A549 (cell line): ENCODE results near the gene PRKAR1B. TPM values are rescaled to one million over a fixed set of nuclear protein-coding genes. Genes with fewer than 3 reads are reported as not detected.

Experiments
- ATAC-seq, 2 experiments: fragments of 200-7000 bp in 1 of 2; fragments of >200 bp in 1 of 2; cut with Nextera tagmentation in 1 of 2; cut with Tn5 transposase in 1 of 2; 3 replicates each; pipeline versions ENCODE4 v1.8.0 to v1.9.1; 2018 to 2020; ENCODE audit warnings: mild to moderate bottlenecking in 1 of 2, moderate library complexity in 1 of 2
- CTCF ChIA-PET: fragments of 300-600 bp; sonication (Branson Sonifier 250); formaldehyde crosslinking; extraction: SDS; loops from one replicate; lab custom pipeline; 2021; ENCODE audit warnings: antibody characterized with exemption, inconsistent platforms; lab: Yijun Ruan, JAX
- POLR2A ChIA-PET: fragments of 350-600 bp; formaldehyde crosslinking; extraction: SDS; loops from one replicate; lab custom pipeline; 2021; ENCODE audit warnings: antibody characterized with exemption, inconsistent platforms; lab: Yijun Ruan, JAX
- DNase-seq, 2 experiments: peaks; one replicate each; pipeline versions ENCODE4 v3.0.0 to v3.0.0-alpha.2; 2011 to 2016; ENCODE audit warnings: low read depth in 1 of 2, low spot score in 1 of 2
- FAIRE-seq: peaks from 2 replicates; lab custom pipeline; 2011; peaks lifted over from hg19 to GRCh38; lab: Jason Lieb, UNC
- H3K27ac ChIP-seq, 2 experiments: fragments of >200 bp; sonication (Bioruptor Twin); formaldehyde crosslinking; 3 replicates each; pipeline ENCODE4 v1.5.1; 2016 to 2017
- H3K4me1 ChIP-seq: fragments of >200 bp; sonication (Bioruptor Twin); formaldehyde crosslinking; 3 replicates; pipeline ENCODE4 v1.6.1; 2016
- H3K4me2 ChIP-seq: fragments of >200 bp; sonication (Bioruptor Twin); formaldehyde crosslinking; 3 replicates; pipeline ENCODE4 v1.6.1; 2016
- H3K4me3 ChIP-seq: fragments of >200 bp; sonication (Bioruptor Twin); formaldehyde crosslinking; 3 replicates; pipeline ENCODE4 v1.5.1; 2016
- H3K9me3 ChIP-seq: fragments of >200 bp; sonication (Bioruptor Twin); formaldehyde crosslinking; 3 replicates; pipeline ENCODE4 v1.6.1; 2016
- CHD2 ChIP-seq: fragments of 150-350 bp; IDR thresholded peaks from 2 replicates; pipeline ENCODE4 v1.6.1; 2014; ENCODE audit warnings: low read length; ENCODE audit not compliant: partially characterized antibody
- EHMT2 ChIP-seq: fragments of 200-600 bp; sonication (generic); IDR thresholded peaks from 2 replicates; pipeline ENCODE4 v1.6.1; 2016; ENCODE audit warnings: antibody characterized with exemption, low read depth, mild to moderate bottlenecking, moderate library complexity
- FOSB ChIP-seq: fragments of 250-450 bp; sonication (Bioruptor Pico); IDR thresholded peaks from 2 replicates; pipeline ENCODE4 v1.5.0; 2020; ENCODE audit warnings: mild to moderate bottlenecking, moderate library complexity
- FOSL2 ChIP-seq, 2 experiments: fragments of 450-650 bp in 1 of 2; fragments of >200 bp in 1 of 2; sonication (Bioruptor Twin) in 1 of 2; formaldehyde crosslinking; IDR thresholded peaks; 2 replicates each; pipeline versions ENCODE4 v1.5.0 to v1.6.1; 2016 to 2020; ENCODE audit warnings: mild to moderate bottlenecking in 1 of 2, moderate library complexity in 1 of 2
- FOXS1 ChIP-seq: fragments of 250-450 bp; sonication (Bioruptor Pico); IDR thresholded peaks from 2 replicates; pipeline ENCODE4 v1.5.0; 2020; ENCODE audit warnings: mild to moderate bottlenecking, moderate library complexity
- GATA3 ChIP-seq: IDR thresholded peaks from 2 replicates; pipeline ENCODE4 v1.6.1; 2012; ENCODE audit warnings: borderline replicate concordance
- HDAC2 ChIP-seq: fragments of 200-600 bp; sonication (generic); IDR thresholded peaks from 2 replicates; pipeline ENCODE4 v1.6.1; 2016
- HOXA7 ChIP-seq: fragments of 250-450 bp; sonication (Bioruptor Pico); IDR thresholded peaks from 2 replicates; pipeline ENCODE4 v1.5.0; 2020; ENCODE audit warnings: mild to moderate bottlenecking, moderate library complexity
- HOXB5 ChIP-seq: fragments of 250-450 bp; sonication (Bioruptor Pico); IDR thresholded peaks from 2 replicates; pipeline ENCODE4 v1.5.0; 2020; ENCODE audit warnings: mild to moderate bottlenecking, moderate library complexity
- JUNB ChIP-seq: fragments of >200 bp; sonication (Bioruptor Twin); formaldehyde crosslinking; IDR thresholded peaks from 2 replicates; pipeline ENCODE4 v1.6.1; 2016
- KDM1A ChIP-seq: fragments of 200-600 bp; sonication (generic); IDR thresholded peaks from 2 replicates; pipeline ENCODE4 v1.6.1; 2016; ENCODE audit warnings: low read depth, mild to moderate bottlenecking
- MYC ChIP-seq: IDR thresholded peaks from 2 replicates; pipeline ENCODE4 v1.6.1; 2012; ENCODE audit warnings: mild to moderate bottlenecking, inconsistent platforms, low read length, improper control_type of control experiment, borderline replicate concordance
- PHF8 ChIP-seq: fragments of 200-600 bp; sonication (generic); IDR thresholded peaks from 2 replicates; pipeline ENCODE4 v1.6.1; 2016; ENCODE audit warnings: low read depth, mild to moderate bottlenecking, antibody characterized with exemption, moderate library complexity, borderline replicate concordance
- POLR2A ChIP-seq: IDR thresholded peaks from 2 replicates; pipeline ENCODE4 v1.6.1; 2012; ENCODE audit warnings: mild to moderate bottlenecking, low read length
- POLR2AphosphoS2 ChIP-seq: conservative IDR thresholded peaks from 2 replicates; pipeline ENCODE4 v1.6.1; 2012; ENCODE audit warnings: low read length, improper control_type of control experiment, inconsistent platforms
- RFX5 ChIP-seq: fragments of 450-650 bp; IDR thresholded peaks from 2 replicates; pipeline ENCODE4 v1.7.1; 2014; ENCODE audit warnings: antibody characterized with exemption, mild to moderate bottlenecking, moderate library complexity
- RNF2 ChIP-seq: fragments of 200-600 bp; sonication (generic); IDR thresholded peaks from 2 replicates; pipeline ENCODE4 v1.6.1; 2016; ENCODE audit warnings: low read depth, mild to moderate bottlenecking, antibody characterized with exemption, moderate library complexity, borderline replicate concordance
- TFCP2L1 ChIP-seq: fragments of 250-450 bp; sonication (Bioruptor Pico); IDR thresholded peaks from 2 replicates; pipeline ENCODE4 v1.5.0; 2021; ENCODE audit warnings: mild to moderate bottlenecking
- ZNF302 ChIP-seq: fragments of 250-450 bp; sonication (Bioruptor Pico); IDR thresholded peaks from 2 replicates; pipeline ENCODE4 v1.9.0; 2021; ENCODE audit warnings: inconsistent platforms, mild to moderate bottlenecking, moderate library complexity
- ZSCAN20 ChIP-seq: fragments of 250-450 bp; sonication (Bioruptor Pico); IDR thresholded peaks from 2 replicates; pipeline ENCODE4 v1.8.0; 2022; ENCODE audit warnings: mild to moderate bottlenecking, moderate library complexity
- WGBS: methylation state at CpG from one replicate; pipeline ENCODE4 v1.1.6; 2017; ENCODE audit errors: missing lambda C conversion rate; 5-methylcytosine and 5-hydroxymethylcytosine counted together
- polyA plus RNA-seq, 4 experiments: library from polyadenylated mRNA; depleted of rRNA in 3 of 4; stranded (reverse); fragments of >200 nt; fragmentation: RNase III in 1 of 4; extraction: RNeasy Plus Mini Kit Qiagen cat#74134 plus additional on column Dnase treatment in 1 of 4; gene quantifications; 2 replicates in 3 of 4; 3 replicates in 1 of 4; pipeline ENCODE4 v1.2.3, GENCODE V29; 2011 to 2017
- TF ChIP-seq, protein P1 (sequence below): fragments of 250-450 bp; sonication (Bioruptor Pico); IDR thresholded peaks from 2 replicates; pipeline ENCODE4 v1.5.0; 2020; ENCODE audit warnings: low read depth, mild to moderate bottlenecking, moderate library complexity
- TF ChIP-seq, protein P2 (sequence below): fragments of >200 bp; sonication (Bioruptor Twin); formaldehyde crosslinking; IDR thresholded peaks from 2 replicates; pipeline ENCODE4 v1.6.1; 2016
- TF ChIP-seq, protein P3 (sequence below): fragments of >200 bp; sonication (Bioruptor Twin); formaldehyde crosslinking; IDR thresholded peaks from 3 replicates; pipeline ENCODE4 v1.5.1; 2016

Gene PRKAR1B
- polyA plus RNA-seq, 2 of the 4 experiments (the other 2 are of a cell fraction), result 10.1 to 33.7 TPM

DNA sequence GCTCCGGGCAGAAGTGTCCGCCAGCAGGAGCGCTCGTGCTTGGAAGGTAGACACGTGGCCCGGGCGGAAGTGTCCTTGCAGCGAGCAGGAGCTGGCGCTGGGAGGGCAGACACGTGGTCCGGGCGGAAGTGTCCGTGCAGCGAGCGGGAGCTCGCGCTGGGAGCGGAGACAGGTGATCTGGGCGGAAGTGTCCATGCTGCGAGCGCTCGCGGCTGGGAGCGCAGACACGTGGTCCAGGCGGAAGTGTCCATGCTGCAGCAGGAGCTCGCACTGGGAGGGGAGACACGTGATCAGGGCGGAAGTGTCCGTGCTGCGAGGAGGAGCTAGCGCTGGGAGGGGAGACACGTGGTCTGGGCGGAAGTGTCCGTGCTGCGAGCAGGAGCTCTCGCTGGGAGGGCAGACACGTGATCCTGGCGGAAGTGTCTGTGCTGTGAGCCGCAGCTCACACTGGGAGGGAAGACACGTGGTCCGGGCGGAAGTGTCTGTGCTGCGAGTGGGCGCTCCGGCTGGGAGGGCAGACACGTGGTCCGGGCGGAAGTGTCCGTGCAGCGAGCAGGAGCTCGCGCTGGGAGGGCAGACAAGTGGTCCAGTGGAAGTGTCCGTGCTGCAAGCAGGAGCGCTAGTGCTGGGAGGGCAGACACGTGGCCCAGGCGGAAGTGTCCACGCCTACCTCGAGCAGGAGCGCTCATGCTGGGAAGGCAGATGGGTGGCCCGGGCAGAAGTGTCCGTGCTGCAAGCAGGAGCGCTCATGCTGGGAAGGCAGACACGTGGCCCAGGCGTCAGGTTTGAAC, 41.1 kb upstream of the PRKAR1B start:
- ChIA-PET CTCF (interaction anchor here (0.8 to 2.5 kb wide), 8 partner anchors 12 to 445 kb away, joined by 3 to 9 read pairs (median 3); no protein-coding TSS in a partner anchor), POLR2A (no interaction called here)
- FAIRE-seq (no peak), DNase-seq (no peak), ATAC-seq (no peak)
- 90% methylated on average over 65 of the region's 65 CpGs for WGBS
- Histone ChIP-seq H3K4me3 (no peak overlapping the region), H3K4me1 (peaks cover 9% of the 10 kb centered on the region; the same call in 2 of the 3 replicates), H3K9me3 (no peaks in the 10 kb centered on the region), H3K27ac (no peak overlapping the region), H3K4me2 (no peak overlapping the region)
- no peak for TF ChIP-seq KDM1A
- TF ChIP-seq FOXS1 (CRISPR knock-in tag), result no peak
- TF ChIP-seq, protein P1, sequence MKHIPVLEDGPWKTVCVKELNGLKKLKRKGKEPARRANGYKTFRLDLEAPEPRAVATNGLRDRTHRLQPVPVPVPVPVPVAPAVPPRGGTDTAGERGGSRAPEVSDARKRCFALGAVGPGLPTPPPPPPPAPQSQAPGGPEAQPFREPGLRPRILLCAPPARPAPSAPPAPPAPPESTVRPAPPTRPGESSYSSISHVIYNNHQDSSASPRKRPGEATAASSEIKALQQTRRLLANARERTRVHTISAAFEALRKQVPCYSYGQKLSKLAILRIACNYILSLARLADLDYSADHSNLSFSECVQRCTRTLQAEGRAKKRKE (CRISPR knock-in tag), result no peak
- TF ChIP-seq POLR2AphosphoS2, result no peak
- no peak for TF ChIP-seq HOXA7 (CRISPR knock-in tag)
- TF ChIP-seq GATA3, result no peak
- TF ChIP-seq HOXB5 (CRISPR knock-in tag), result no peak
- TF ChIP-seq PHF8, result no peak

DNA sequence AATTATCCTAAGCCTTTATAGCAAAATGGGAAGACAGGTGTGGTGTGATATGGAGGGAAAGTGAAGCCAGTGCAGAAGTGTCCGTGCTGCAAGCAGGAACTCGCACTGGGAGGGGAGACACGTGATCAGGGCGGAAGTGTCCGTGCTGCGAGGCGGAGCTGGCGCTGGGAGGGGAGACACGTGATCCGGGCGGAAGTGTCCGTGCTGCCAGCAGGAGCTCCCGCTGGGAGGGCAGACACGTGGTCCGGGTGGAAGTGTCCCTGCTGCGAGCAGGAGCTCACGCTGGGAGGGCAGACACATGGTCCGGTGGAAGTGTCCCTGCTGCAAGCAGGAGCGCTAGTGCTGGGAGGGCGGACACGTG, 40.5 kb upstream of the PRKAR1B start:
- WGBS, result 87% methylated on average over 20 of the region's 21 CpGs
- CTCF ChIA-PET, result interaction anchor here (0.8 to 2.5 kb wide), 8 partner anchors 13 to 445 kb away, joined by 3 to 9 read pairs (median 3); no protein-coding TSS in a partner anchor
- no peak for FAIRE-seq

DNA sequence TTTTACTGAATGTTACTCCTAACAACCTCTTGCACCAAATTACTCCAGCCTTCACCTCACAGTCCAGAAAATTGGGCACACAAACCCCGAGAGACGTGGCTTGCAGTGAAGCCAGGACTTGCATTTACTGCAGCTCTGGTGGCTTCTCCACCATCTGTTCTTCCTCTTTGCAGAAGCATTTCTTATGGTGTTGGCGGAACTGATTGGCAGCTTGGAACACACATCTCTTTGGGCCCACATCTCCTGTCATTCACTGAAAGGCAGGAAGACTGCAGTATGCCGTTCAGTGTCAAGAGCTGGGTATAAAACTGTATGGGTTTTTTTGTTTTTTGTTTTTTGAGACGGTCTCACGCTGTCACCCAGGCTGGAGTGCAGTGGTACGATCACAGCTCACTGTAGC, 38.3 kb upstream of the PRKAR1B start:
- no peak for DNase-seq
- ChIA-PET CTCF (interaction anchor here (0.8 to 3.0 kb wide), 4 partner anchors 9 to 426 kb away, joined by 3 to 19 read pairs (median 6); no protein-coding TSS in a partner anchor), POLR2A (no interaction called here)
- Histone ChIP-seq H3K27ac (no peak overlapping the region), H3K9me3 (no peaks in the 10 kb centered on the region), H3K4me2 (no peak overlapping the region), H3K4me1 (peaks cover 1% of the 10 kb centered on the region; the same call in 2 of the 3 replicates), H3K4me3 (no peak overlapping the region)
- no peak for ATAC-seq
- WGBS, result 94% methylated on average over 7 of the region's 7 CpGs
- TF ChIP-seq FOSB (CRISPR knock-in tag) (no peak), ZSCAN20 (CRISPR knock-in tag) (no peak), POLR2A (no peak), MYC (no peak)
- TF ChIP-seq, protein P1 (CRISPR knock-in tag), result no peak
- FAIRE-seq, result no peak

More for the DNA sequence above, 40.5 kb upstream of the PRKAR1B start:
- Histone ChIP-seq H3K4me2 (no peak overlapping the region), H3K27ac (no peak overlapping the region), H3K4me1 (peaks cover 9% of the 10 kb centered on the region; the same call in 2 of the 3 replicates), H3K9me3 (no peaks in the 10 kb centered on the region), H3K4me3 (no peak overlapping the region)
- POLR2A ChIA-PET, result interaction anchor here (0.6 kb wide), 2 partner anchors 434 to 577 kb away, joined by 3 to 8 read pairs; no protein-coding TSS in a partner anchor
- ATAC-seq (no peak), DNase-seq (no peak)
- TF ChIP-seq, protein P2, sequence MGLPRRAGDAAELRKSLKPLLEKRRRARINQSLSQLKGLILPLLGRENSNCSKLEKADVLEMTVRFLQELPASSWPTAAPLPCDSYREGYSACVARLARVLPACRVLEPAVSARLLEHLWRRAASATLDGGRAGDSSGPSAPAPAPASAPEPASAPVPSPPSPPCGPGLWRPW, result no peak
- no peak for TF ChIP-seq KDM1A
- TF ChIP-seq, protein P1 (CRISPR knock-in tag), result no peak
- TF ChIP-seq ZNF302 (CRISPR knock-in tag), result no peak
- no peak for TF ChIP-seq EHMT2
- TF ChIP-seq RNF2, result no peak
- TF ChIP-seq RFX5, result no peak
- TF ChIP-seq, protein P3, sequence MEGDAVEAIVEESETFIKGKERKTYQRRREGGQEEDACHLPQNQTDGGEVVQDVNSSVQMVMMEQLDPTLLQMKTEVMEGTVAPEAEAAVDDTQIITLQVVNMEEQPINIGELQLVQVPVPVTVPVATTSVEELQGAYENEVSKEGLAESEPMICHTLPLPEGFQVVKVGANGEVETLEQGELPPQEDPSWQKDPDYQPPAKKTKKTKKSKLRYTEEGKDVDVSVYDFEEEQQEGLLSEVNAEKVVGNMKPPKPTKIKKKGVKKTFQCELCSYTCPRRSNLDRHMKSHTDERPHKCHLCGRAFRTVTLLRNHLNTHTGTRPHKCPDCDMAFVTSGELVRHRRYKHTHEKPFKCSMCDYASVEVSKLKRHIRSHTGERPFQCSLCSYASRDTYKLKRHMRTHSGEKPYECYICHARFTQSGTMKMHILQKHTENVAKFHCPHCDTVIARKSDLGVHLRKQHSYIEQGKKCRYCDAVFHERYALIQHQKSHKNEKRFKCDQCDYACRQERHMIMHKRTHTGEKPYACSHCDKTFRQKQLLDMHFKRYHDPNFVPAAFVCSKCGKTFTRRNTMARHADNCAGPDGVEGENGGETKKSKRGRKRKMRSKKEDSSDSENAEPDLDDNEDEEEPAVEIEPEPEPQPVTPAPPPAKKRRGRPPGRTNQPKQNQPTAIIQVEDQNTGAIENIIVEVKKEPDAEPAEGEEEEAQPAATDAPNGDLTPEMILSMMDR, result no peak
- no peak for TF ChIP-seq FOSL2 (IDR thresholded peaks at IDR 0.05)
- TF ChIP-seq FOSL2 (CRISPR knock-in tag; IDR thresholded peaks at IDR 0.05), result no peak
- no peak for TF ChIP-seq CHD2
- TF ChIP-seq POLR2A, result no peak
- no peak for TF ChIP-seq HDAC2
- no peak for TF ChIP-seq JUNB
- no peak for TF ChIP-seq HOXA7 (CRISPR knock-in tag)
- TF ChIP-seq TFCP2L1 (CRISPR knock-in tag), result no peak
- TF ChIP-seq, all 56 proteins: peak for 0
